HL-60 (cell line): ENCODE measurements around the gene RILP.

Experiments used
- DNase-seq, 2 experiments: peaks; one replicate each; pipeline ENCODE4 v3.0.0-alpha.2; 2010 to 2020; ENCODE audit warnings: low read depth in 1 of 2, low spot score in 1 of 2
- H3K27ac ChIP-seq: fragments of 250-450 bp; sonication (Bioruptor Pico); replicated peaks from 2 replicates; pipeline ENCODE4 v1.5.1; 2020; ENCODE audit warnings: mild to moderate bottlenecking, moderate library complexity
- H3K27me3 ChIP-seq: fragments of 250-450 bp; sonication (Bioruptor Pico); 2 replicates; pipeline ENCODE4 v1.5.1; 2021; ENCODE audit warnings: mild to moderate bottlenecking, moderate library complexity; ENCODE audit not compliant: insufficient read depth, poor library complexity, severe bottlenecking
- H3K4me3 ChIP-seq: replicated peaks from 2 replicates; pipeline ENCODE4 v1.5.1; 2011; ENCODE audit warnings: mild to moderate bottlenecking, control low read depth, low read length; ENCODE audit not compliant: insufficient read depth
- CTCF ChIP-seq: IDR thresholded peaks from one replicate; pipeline ENCODE4 v1.5.1; 2011; ENCODE audit warnings: low read length, control low read depth, inconsistent platforms; ENCODE audit not compliant: insufficient read depth
- GABPA ChIP-seq: IDR thresholded peaks from 2 replicates; pipeline ENCODE4 v1.6.1; 2012; ENCODE audit warnings: low read depth
- POLR2AphosphoS5 ChIP-seq: IDR thresholded peaks from 2 replicates; pipeline ENCODE4 v1.6.1; 2012; ENCODE audit warnings: low read depth
- REST ChIP-seq: IDR thresholded peaks from 2 replicates; pipeline ENCODE4 v1.6.1; 2012; ENCODE audit warnings: low read depth; ENCODE audit not compliant: insufficient replicate concordance
- SPI1 ChIP-seq: IDR thresholded peaks from 2 replicates; pipeline ENCODE4 v1.6.1; 2012; ENCODE audit warnings: low read depth, mild to moderate bottlenecking, borderline replicate concordance

RILP gene

DNA sequence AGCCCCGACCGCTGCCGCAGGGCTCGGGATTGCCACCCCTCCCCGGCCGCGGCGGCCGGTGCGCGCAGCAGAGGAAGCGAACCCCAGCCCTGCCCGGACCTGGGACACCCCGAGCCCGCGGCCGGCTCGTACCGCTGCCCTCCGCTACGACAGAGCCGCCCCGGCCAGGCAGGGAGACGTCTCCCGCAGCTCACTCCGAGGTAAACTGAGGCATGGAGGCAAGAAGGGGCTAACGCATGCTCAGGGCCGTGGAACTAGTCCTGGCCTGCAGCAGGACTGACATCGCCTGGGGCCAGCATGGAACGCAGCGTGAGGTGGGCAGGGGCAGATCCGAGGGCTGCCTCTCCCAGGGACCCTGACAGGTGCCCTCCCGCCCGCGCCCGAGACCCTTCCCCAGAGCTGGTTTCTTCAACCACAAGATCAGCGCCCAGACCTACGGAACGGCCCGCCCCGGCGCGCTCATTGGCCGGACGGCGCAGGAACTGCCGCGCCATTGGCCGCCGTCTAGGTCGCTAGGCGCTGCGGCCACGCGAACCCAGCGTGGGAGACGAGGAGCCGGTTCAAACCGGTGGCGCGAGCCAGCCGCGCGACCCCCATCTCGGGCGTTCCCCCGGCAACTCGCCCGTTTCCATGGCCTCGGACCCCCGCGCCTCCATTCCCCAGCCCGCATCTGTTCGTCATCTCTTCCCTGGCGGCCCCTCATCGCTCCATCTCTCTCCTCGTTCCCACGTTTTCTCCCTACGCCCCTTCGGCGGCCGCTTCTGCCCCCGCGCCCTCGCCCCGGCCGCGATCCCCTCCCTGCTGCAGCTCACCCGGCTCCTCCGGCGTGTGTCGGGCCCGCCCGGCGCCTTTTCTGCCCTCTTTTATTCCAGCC is 21.4 kb downstream of the RILP start, which contains the start of gene SLC43A2:
TSS of gene SLC43A2 (minus strand) at position 853 of the 874 bp plus-strand sequence. CDS start 960 bp downstream, outside the sequence.
- Histone ChIP-seq H3K27ac (peak within 1 kb of the TSS; percentile 72), H3K4me3 (peak within 1 kb of the TSS; percentile 60), H3K27me3 (no peaks in the 10 kb centered on the region)
- peak in 1 of 2 experiments; percentile 63 for DNase-seq
- no peak for TF ChIP-seq CTCF
- TF ChIP-seq REST: no peak
- no peak for TF ChIP-seq POLR2AphosphoS5
- no peak for TF ChIP-seq SPI1

DNA sequence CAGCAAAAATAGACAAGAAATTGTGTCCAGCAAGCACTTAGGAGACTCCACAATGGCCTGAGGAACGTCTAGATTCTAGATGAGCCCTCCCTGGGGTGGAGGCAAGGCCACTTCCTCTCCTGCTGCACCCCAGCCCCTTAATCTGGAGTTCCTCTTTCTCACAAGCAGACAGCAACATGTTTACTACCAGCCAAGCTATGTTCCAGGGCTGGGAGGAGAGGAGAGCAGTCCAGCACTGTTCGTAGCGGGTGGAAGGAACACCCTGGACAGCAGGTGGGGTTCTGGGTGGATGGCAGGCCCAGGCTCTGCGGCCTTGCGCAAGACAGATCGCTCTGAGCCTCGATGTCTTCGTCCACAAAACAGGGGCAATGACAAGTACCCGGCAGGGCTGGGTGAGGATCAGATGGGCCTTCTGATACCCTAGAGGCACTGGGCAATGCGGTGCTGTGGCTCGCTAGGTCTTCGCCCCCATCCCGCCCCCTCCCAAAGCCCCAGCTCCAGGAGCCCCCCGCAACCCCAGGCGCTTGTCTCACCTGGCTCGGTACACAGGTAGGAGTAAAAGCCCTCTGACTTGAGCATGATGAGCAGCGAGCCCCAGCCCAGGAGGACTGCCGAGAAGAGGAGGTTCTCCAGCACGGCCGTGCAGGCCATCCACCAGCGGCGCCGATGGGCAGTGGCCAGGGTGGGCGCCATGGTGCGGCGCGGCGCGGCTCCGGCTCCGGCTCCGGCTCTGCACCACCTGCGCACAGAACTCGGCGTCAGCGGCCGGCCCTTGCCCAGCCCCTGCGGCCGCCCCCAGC is 22.3 kb downstream of the RILP start:
- TF ChIP-seq SPI1: peak; percentile 99
- TF ChIP-seq POLR2AphosphoS5: peak; percentile 29; the same call in 1 of the 2 replicates
- TF ChIP-seq CTCF: no peak
- Histone ChIP-seq H3K27ac (peak overlapping the region; percentile 63), H3K4me3 (peak overlapping the region; percentile 60), H3K27me3 (no peaks in the 10 kb centered on the region)
- peak in 1 of 2 experiments; percentile 84 for DNase-seq

DNA sequence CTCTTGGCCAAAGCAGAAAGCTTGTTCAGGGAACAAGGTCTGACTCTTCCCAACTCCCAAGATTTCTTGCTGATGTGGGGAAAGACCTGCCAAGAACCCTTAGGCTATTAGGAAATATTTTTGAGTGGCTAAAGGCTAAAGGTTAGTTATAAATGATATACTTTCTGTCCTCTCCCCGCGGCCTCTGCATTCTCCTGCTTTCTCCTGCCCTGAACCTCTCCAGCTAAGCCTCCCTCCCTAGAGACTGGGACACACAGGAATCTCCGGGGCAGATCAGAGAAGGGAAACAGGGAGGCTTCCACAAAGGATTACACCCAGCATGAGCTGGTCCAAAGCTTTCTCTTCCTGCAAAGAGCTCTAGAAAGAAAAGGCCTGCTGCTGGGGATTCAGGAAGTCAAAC is 23.3 kb downstream of the RILP start:
- no peak overlapping the region for H3K4me3 ChIP-seq
- TF ChIP-seq SPI1: no peak
- TF ChIP-seq GABPA: no peak
- TF ChIP-seq CTCF: no peak
- TF ChIP-seq REST: no peak
- TF ChIP-seq POLR2AphosphoS5: no peak
- peak overlapping the region; percentile 63 for H3K27ac ChIP-seq
- no peak for DNase-seq
- no peaks in the 10 kb centered on the region for H3K27me3 ChIP-seq
